Measurements from ENCODE around the gene KCNMB1. TPM values are rescaled to one million over a fixed set of nuclear protein-coding genes. Genes with fewer than 3 reads are reported as not detected.

Gene KCNMB1
- total and polyA plus RNA-seq, 2 donors (not counting 1 experiment from before 2014, with no cell fraction given), result 0.06 TPM; not detected in 1

- WGBS (ENCODE audit: insufficient coverage), result 89% methylated on average over 1 of the region's 2 CpGs
- H3K4me1 Mint-ChIP-seq, result no peaks in the 10 kb centered on the region
- H3K27me3 ChIP-seq (replicated peaks in 1 of 4; ENCODE audit: control extremely low read depth in 1 of 4, control insufficient read depth in 3 of 4, insufficient read depth in 4 of 4, low read length in 3 of 4), result no peaks in the 10 kb centered on the region
- H2AFZ ChIP-seq (ENCODE audit: insufficient read depth, low read depth, low read length, poor library complexity, severe bottlenecking), result no peak overlapping the region
- peaks cover 13% of the 10 kb centered on the region for H3K27me3 Mint-ChIP-seq
- intact Hi-C loops (cut with micrococcal nuclease), result no loop called here
- CTCF ChIA-PET, result interaction anchor here (0.7 kb wide), 4 partner anchors 28 to 251 kb away, joined by 3 to 4 read pairs (median 4); no protein-coding TSS in a partner anchor
- no peaks in the 10 kb centered on the region for H3K4me1 ChIP-seq (ENCODE audit: control insufficient read depth in 2 of 2, insufficient read depth in 2 of 2, low read length in 2 of 2)
- TF ChIP-seq CTCF (IDR thresholded peaks at IDR 0.05) (no peak), EZH2 (IDR thresholded peaks at IDR 0.05; ENCODE audit: borderline replicate concordance, insufficient read depth, low read depth, low read length, poor library complexity, severe bottlenecking) (no peak)
- H3K27ac Mint-ChIP-seq, result no peak overlapping the region
- no peak overlapping the region for H3K4me3 Mint-ChIP-seq
- no peaks in the 10 kb centered on the region for H4K20me1 ChIP-seq (ENCODE audit: control insufficient read depth, insufficient read depth, low read length, poor library complexity, severe bottlenecking)
- no peak overlapping the region for H3K27ac ChIP-seq (ENCODE audit: low read length in 2 of 2)
- POLR2A ChIA-PET, result no interaction called here
- no peaks in the 10 kb centered on the region for H3K9me3 Mint-ChIP-seq (ENCODE audit: insufficient read depth)
- no peaks in the 10 kb centered on the region for H3K9me3 ChIP-seq (ENCODE audit: control extremely low read depth in 1 of 3, control insufficient read depth in 2 of 3, insufficient read depth in 1 of 3, low read length in 2 of 3)
- no peak for DNase-seq
- no peak for ATAC-seq (ENCODE audit: low read depth)
- no peak overlapping the region for H3K9ac ChIP-seq (ENCODE audit: low read length)
- H3K4me3 ChIP-seq (ENCODE audit: control extremely low read depth in 1 of 5, extremely low read depth in 1 of 5, insufficient read depth in 1 of 5, low read depth in 2 of 5, low read length in 4 of 5), result no peak overlapping the region
- H3K79me2 ChIP-seq (ENCODE audit: control insufficient read depth, insufficient read depth, low read length), result no peaks in the 10 kb centered on the region
- no peaks in the 10 kb centered on the region for H3K36me3 ChIP-seq (replicated peaks in 1 of 2; ENCODE audit: control extremely low read depth in 1 of 2, control insufficient read depth in 1 of 2, extremely low read depth in 1 of 2, insufficient read depth in 2 of 2, low read length in 1 of 2)
- H3K4me2 ChIP-seq (replicated peaks; ENCODE audit: low read depth, low read length, poor library complexity, severe bottlenecking), result no peak overlapping the region
Measured at GRCh38 chr5:170382790-170383189, 6.4 kb downstream of the KCNMB1 start.

- ChIA-PET POLR2A (no interaction called here), CTCF (no interaction called here)
- no peak for ATAC-seq (ENCODE audit: low read depth)
- no peak overlapping the region for H3K27ac Mint-ChIP-seq
- no peaks in the 10 kb centered on the region for H3K9me3 Mint-ChIP-seq (ENCODE audit: insufficient read depth)
- H4K20me1 ChIP-seq (ENCODE audit: control insufficient read depth, insufficient read depth, low read length, poor library complexity, severe bottlenecking), result no peaks in the 10 kb centered on the region
- intact Hi-C loops (cut with micrococcal nuclease), result no loop called here
- H3K4me2 ChIP-seq (replicated peaks; ENCODE audit: low read depth, low read length, poor library complexity, severe bottlenecking), result no peak overlapping the region
- peaks cover 0 to 3% (median 0%) of the 10 kb centered on the region in 3 donors for H3K9me3 ChIP-seq (ENCODE audit: control extremely low read depth in 1 of 3, control insufficient read depth in 2 of 3, insufficient read depth in 1 of 3, low read length in 2 of 3)
- H3K4me3 Mint-ChIP-seq, result no peak overlapping the region
- no peaks in the 10 kb centered on the region for H3K27me3 ChIP-seq (replicated peaks in 1 of 4; ENCODE audit: control extremely low read depth in 1 of 4, control insufficient read depth in 3 of 4, insufficient read depth in 4 of 4, low read length in 3 of 4)
- H2AFZ ChIP-seq (ENCODE audit: insufficient read depth, low read depth, low read length, poor library complexity, severe bottlenecking), result no peak overlapping the region
- H3K79me2 ChIP-seq (ENCODE audit: control insufficient read depth, insufficient read depth, low read length), result no peaks in the 10 kb centered on the region
- 100% methylated on average over 3 of the region's 3 CpGs for WGBS (ENCODE audit: insufficient coverage)
- no peaks in the 10 kb centered on the region for H3K4me1 Mint-ChIP-seq
- H3K36me3 ChIP-seq (replicated peaks in 1 of 2; ENCODE audit: control extremely low read depth in 1 of 2, control insufficient read depth in 1 of 2, extremely low read depth in 1 of 2, insufficient read depth in 2 of 2, low read length in 1 of 2), result no peaks in the 10 kb centered on the region
- no peak overlapping the region for H3K4me3 ChIP-seq (ENCODE audit: control extremely low read depth in 1 of 5, extremely low read depth in 1 of 5, insufficient read depth in 1 of 5, low read depth in 2 of 5, low read length in 4 of 5)
- H3K9ac ChIP-seq (ENCODE audit: low read length), result no peak overlapping the region
- peaks cover 10% of the 10 kb centered on the region for H3K27me3 Mint-ChIP-seq
- no peaks in the 10 kb centered on the region for H3K4me1 ChIP-seq (ENCODE audit: control insufficient read depth in 2 of 2, insufficient read depth in 2 of 2, low read length in 2 of 2)
- DNase-seq, result no peak
- TF ChIP-seq CTCF (IDR thresholded peaks at IDR 0.05), result no peak
- no peak overlapping the region for H3K27ac ChIP-seq (ENCODE audit: low read length in 2 of 2)
Measured at GRCh38 chr5:170380361-170380951, 8.7 kb downstream of the KCNMB1 start.

Measured in B cell (primary cell).